GM23338 (cell line): Measurements from ENCODE around the gene CNTNAP2. TPM values are rescaled to one million over a fixed set of nuclear protein-coding genes. Genes with fewer than 3 reads are reported as not detected.

Experiments
- ATAC-seq: fragments of 200-7000 bp; cut with Tn5 transposase; 3 replicates; pipeline ENCODE4 v1.9.1; 2020
- DNase-seq: peaks from one replicate; pipeline ENCODE4 v3.0.0-alpha.2; 2015; ENCODE audit warnings: low spot score
- H2AFZ ChIP-seq: fragments of 200-600 bp; sonication (generic); 2 replicates; pipeline ENCODE4 v1.8.0; 2016; ENCODE audit warnings: antibody characterized with exemption, mild to moderate bottlenecking, moderate library complexity
- H3F3A ChIP-seq: fragments of 200-600 bp; sonication (generic); replicated peaks from 2 replicates; pipeline ENCODE4 v1.8.0; 2017; ENCODE audit warnings: antibody characterized with exemption, mixed run types, low read depth
- H3K27ac ChIP-seq: fragments of 200-600 bp; sonication (generic); 2 replicates; pipeline ENCODE4 v1.6.1; 2016; ENCODE audit warnings: low read depth
- H3K27me3 ChIP-seq: fragments of 200-600 bp; sonication (generic); 2 replicates; pipeline ENCODE4 v1.8.0; 2016; ENCODE audit warnings: mild to moderate bottlenecking, mixed run types, moderate library complexity; ENCODE audit not compliant: insufficient read depth
- H3K36me3 ChIP-seq: fragments of 200-600 bp; sonication (generic); 2 replicates; pipeline ENCODE4 v1.8.0; 2016; ENCODE audit warnings: mild to moderate bottlenecking; ENCODE audit not compliant: insufficient read depth
- H3K4me1 ChIP-seq: fragments of 200-600 bp; sonication (generic); 2 replicates; pipeline ENCODE4 v1.8.0; 2016; ENCODE audit warnings: mild to moderate bottlenecking, moderate library complexity; ENCODE audit not compliant: insufficient read depth
- H3K4me2 ChIP-seq: fragments of 200-600 bp; sonication (generic); 2 replicates; pipeline ENCODE4 v1.7.1; 2017; ENCODE audit warnings: mixed run types
- H3K4me3 ChIP-seq: fragments of 200-600 bp; sonication (generic); 2 replicates; pipeline ENCODE4 v1.6.1; 2016; ENCODE audit warnings: mixed run types
- H3K79me2 ChIP-seq: fragments of 200-600 bp; sonication (generic); replicated peaks from 2 replicates; pipeline ENCODE4 v1.8.0; 2017; ENCODE audit warnings: mild to moderate bottlenecking; ENCODE audit not compliant: insufficient read depth
- H3K9me2 ChIP-seq: fragments of 200-600 bp; sonication (generic); 2 replicates; pipeline ENCODE4 v1.8.0; 2017; ENCODE audit not compliant: insufficient read depth
- H4K20me1 ChIP-seq: fragments of 200-600 bp; sonication (generic); replicated peaks from 2 replicates; pipeline ENCODE4 v1.8.0; 2017; ENCODE audit warnings: mild to moderate bottlenecking; ENCODE audit not compliant: insufficient read depth
- H3K27ac Mint-ChIP-seq: 2 replicates; pipeline ENCODE4 v1.8.0; 2020; ENCODE audit warnings: inconsistent platforms, mild to moderate bottlenecking, moderate library complexity, mixed read lengths
- H3K27me3 Mint-ChIP-seq: 3 replicates; pipeline ENCODE4 v1.8.0; 2022; ENCODE audit warnings: low read depth, mild to moderate bottlenecking, moderate library complexity, mixed read lengths, inconsistent platforms; ENCODE audit not compliant: insufficient read depth, poor library complexity
- H3K36me3 Mint-ChIP-seq: 3 replicates; pipeline ENCODE4 v1.8.0; 2021; ENCODE audit warnings: low read depth, mild to moderate bottlenecking, inconsistent platforms, moderate library complexity, mixed read lengths
- H3K4me1 Mint-ChIP-seq: 3 replicates; pipeline ENCODE4 v1.8.0; 2020; ENCODE audit warnings: mild to moderate bottlenecking, inconsistent platforms, mixed read lengths
- H3K4me3 Mint-ChIP-seq: 3 replicates; pipeline ENCODE4 v1.8.0; 2021; ENCODE audit warnings: moderate library complexity, mild to moderate bottlenecking, inconsistent platforms, mixed read lengths
- H3K9me3 Mint-ChIP-seq: 3 replicates; pipeline ENCODE4 v1.8.0; 2020; ENCODE audit warnings: moderate library complexity, mild to moderate bottlenecking, inconsistent platforms, mixed read lengths
- CREB1 ChIP-seq: fragments of 250-450 bp; sonication (Bioruptor Pico); IDR thresholded peaks from 2 replicates; pipeline ENCODE4 v1.5.0; 2020; ENCODE audit warnings: low read depth, mild to moderate bottlenecking, moderate library complexity
- CTCF ChIP-seq, 2 experiments: fragments of 200-600 bp in 1 of 2; sonication (generic) in 1 of 2; conservative IDR thresholded peaks; 2 replicates each; pipeline versions ENCODE4 v1.5.1 to v1.6.1; 2016 to 2017; ENCODE audit warnings: antibody characterized with exemption in 2 of 2, low read depth in 2 of 2, mild to moderate bottlenecking in 2 of 2, moderate library complexity in 1 of 2
- ETS1 ChIP-seq: IDR thresholded peaks from 2 replicates; pipeline ENCODE4 v1.6.1; 2016; ENCODE audit warnings: antibody characterized with exemption
- EZH2 ChIP-seq: fragments of 200-600 bp; sonication (generic); IDR thresholded peaks from one replicate; pipeline ENCODE4 v1.8.0; 2017; ENCODE audit warnings: antibody characterized with exemption, mild to moderate bottlenecking, low read depth; ENCODE audit not compliant: unreplicated experiment
- JUNB ChIP-seq: IDR thresholded peaks from one replicate; pipeline ENCODE4 v1.6.1; 2016; ENCODE audit warnings: antibody characterized with exemption; ENCODE audit not compliant: unreplicated experiment
- REST ChIP-seq: IDR thresholded peaks from one replicate; pipeline ENCODE4 v1.6.1; 2018; ENCODE audit warnings: antibody characterized with exemption; ENCODE audit not compliant: unreplicated experiment
- ZNF331 ChIP-seq: fragments of 250-450 bp; sonication (Bioruptor Pico); IDR thresholded peaks from 2 replicates; pipeline ENCODE4 v1.5.0; 2020; ENCODE audit warnings: low read depth, mild to moderate bottlenecking, moderate library complexity
- polyA plus RNA-seq: library from polyadenylated mRNA; unstranded; fragments of >200 nt; fragmentation: Nextera tagmentation; extraction: Ambion mirVana; gene quantifications from 2 replicates; pipeline ENCODE4 v1.2.1, GENCODE V29; 2016
- total RNA-seq: library from RNA; depleted of rRNA; stranded (reverse); fragments of >200 nt; shearing (Covaris generic); gene quantifications from 2 replicates; pipeline ENCODE4 v1.2.3, GENCODE V29; 2014
- TF ChIP-seq, protein P1 (sequence below): fragments of 250-450 bp; sonication (Bioruptor Pico); IDR thresholded peaks from 2 replicates; pipeline ENCODE4 v1.5.0; 2020; ENCODE audit warnings: mild to moderate bottlenecking, moderate library complexity

Gene CNTNAP2
- total and polyA plus RNA-seq, 2 experiments from 2014 or later: 38.2 to 61.3 TPM

DNA sequence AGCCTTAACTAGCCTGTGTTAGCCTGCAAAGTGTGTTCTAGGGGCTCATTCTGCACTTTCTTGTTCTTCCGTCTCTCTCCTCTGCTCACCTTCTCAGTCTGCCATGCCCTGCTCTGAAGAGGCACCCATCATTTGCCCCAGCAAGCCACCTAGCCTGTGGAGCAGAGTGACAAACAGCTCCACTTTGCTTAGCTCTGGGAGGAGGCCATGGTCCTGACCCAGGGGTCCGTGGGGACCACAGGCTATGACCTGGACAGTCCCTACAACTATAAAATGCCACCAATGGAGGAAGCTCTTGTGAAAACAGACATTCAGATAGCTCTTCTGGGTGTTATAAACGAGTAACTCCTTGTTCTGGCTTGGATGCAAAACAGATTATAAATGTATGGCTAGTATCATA lies 1029.6 kb downstream of the CNTNAP2 start:
- H3K9me2 ChIP-seq: no peaks in the 10 kb centered on the region
- H3K27me3 ChIP-seq: no peaks in the 10 kb centered on the region
- H3K9me3 Mint-ChIP-seq: peaks cover 24% of the 10 kb centered on the region; the same call in 2 of the 3 replicates
- DNase-seq: no peak
- no peak overlapping the region for H2AFZ ChIP-seq
- H3K27ac ChIP-seq: no peak overlapping the region
- no peaks in the 10 kb centered on the region for H3K4me1 ChIP-seq
- H3K36me3 Mint-ChIP-seq: peaks cover 5% of the 10 kb centered on the region; the same call in 1 of the 3 replicates
- H3K79me2 ChIP-seq: no peaks in the 10 kb centered on the region
- H3K4me2 ChIP-seq: no peak overlapping the region
- no peaks in the 10 kb centered on the region for H3F3A ChIP-seq
- peaks cover 7% of the 10 kb centered on the region for H3K4me1 Mint-ChIP-seq
- H3K36me3 ChIP-seq: no peaks in the 10 kb centered on the region
- no peak for TF ChIP-seq CREB1 (CRISPR knock-in tag)
- TF ChIP-seq, protein P1, sequence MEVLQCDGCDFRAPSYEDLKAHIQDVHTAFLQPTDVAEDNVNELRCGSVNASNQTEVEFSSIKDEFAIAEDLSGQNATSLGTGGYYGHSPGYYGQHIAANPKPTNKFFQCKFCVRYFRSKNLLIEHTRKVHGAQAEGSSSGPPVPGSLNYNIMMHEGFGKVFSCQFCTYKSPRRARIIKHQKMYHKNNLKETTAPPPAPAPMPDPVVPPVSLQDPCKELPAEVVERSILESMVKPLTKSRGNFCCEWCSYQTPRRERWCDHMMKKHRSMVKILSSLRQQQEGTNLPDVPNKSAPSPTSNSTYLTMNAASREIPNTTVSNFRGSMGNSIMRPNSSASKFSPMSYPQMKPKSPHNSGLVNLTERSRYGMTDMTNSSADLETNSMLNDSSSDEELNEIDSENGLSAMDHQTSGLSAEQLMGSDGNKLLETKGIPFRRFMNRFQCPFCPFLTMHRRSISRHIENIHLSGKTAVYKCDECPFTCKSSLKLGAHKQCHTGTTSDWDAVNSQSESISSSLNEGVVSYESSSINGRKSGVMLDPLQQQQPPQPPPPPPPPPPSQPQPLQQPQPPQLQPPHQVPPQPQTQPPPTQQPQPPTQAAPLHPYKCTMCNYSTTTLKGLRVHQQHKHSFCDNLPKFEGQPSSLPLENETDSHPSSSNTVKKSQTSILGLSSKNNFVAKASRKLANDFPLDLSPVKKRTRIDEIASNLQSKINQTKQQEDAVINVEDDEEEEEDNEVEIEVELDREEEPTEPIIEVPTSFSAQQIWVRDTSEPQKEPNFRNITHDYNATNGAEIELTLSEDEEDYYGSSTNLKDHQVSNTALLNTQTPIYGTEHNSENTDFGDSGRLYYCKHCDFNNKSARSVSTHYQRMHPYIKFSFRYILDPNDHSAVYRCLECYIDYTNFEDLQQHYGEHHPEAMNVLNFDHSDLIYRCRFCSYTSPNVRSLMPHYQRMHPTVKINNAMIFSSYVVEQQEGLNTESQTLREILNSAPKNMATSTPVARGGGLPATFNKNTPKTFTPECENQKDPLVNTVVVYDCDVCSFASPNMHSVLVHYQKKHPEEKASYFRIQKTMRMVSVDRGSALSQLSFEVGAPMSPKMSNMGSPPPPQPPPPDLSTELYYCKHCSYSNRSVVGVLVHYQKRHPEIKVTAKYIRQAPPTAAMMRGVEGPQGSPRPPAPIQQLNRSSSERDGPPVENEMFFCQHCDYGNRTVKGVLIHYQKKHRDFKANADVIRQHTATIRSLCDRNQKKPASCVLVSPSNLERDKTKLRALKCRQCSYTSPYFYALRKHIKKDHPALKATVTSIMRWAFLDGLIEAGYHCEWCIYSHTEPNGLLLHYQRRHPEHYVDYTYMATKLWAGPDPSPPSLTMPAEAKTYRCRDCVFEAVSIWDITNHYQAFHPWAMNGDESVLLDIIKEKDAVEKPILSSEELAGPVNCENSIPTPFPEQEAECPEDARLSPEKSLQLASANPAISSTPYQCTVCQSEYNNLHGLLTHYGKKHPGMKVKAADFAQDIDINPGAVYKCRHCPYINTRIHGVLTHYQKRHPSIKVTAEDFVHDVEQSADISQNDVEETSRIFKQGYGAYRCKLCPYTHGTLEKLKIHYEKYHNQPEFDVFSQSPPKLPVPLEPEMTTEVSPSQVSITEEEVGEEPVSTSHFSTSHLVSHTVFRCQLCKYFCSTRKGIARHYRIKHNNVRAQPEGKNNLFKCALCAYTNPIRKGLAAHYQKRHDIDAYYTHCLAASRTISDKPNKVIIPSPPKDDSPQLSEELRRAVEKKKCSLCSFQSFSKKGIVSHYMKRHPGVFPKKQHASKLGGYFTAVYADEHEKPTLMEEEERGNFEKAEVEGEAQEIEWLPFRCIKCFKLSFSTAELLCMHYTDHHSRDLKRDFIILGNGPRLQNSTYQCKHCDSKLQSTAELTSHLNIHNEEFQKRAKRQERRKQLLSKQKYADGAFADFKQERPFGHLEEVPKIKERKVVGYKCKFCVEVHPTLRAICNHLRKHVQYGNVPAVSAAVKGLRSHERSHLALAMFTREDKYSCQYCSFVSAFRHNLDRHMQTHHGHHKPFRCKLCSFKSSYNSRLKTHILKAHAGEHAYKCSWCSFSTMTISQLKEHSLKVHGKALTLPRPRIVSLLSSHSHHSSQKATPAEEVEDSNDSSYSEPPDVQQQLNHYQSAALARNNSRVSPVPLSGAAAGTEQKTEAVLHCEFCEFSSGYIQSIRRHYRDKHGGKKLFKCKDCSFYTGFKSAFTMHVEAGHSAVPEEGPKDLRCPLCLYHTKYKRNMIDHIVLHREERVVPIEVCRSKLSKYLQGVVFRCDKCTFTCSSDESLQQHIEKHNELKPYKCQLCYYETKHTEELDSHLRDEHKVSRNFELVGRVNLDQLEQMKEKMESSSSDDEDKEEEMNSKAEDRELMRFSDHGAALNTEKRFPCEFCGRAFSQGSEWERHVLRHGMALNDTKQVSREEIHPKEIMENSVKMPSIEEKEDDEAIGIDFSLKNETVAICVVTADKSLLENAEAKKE (CRISPR knock-in tag): no peak
- no peak for TF ChIP-seq REST
- TF ChIP-seq JUNB: no peak
- TF ChIP-seq EZH2: no peak
- TF ChIP-seq ZNF331 (CRISPR knock-in tag): no peak
- TF ChIP-seq CTCF (conservative IDR thresholded peaks at IDR 0.05; ENCODE audit: low read depth in 2 of 2): no peak
- TF ChIP-seq ETS1: no peak
- H3K27ac Mint-ChIP-seq: no peak overlapping the region
- H4K20me1 ChIP-seq: no peaks in the 10 kb centered on the region
- no peak overlapping the region for H3K4me3 Mint-ChIP-seq
- H3K27me3 Mint-ChIP-seq: no peaks in the 10 kb centered on the region
- ATAC-seq: no peak
- no peak overlapping the region for H3K4me3 ChIP-seq
